ENCODE measurements around the gene KYNU. TPM values are rescaled to one million over a fixed set of nuclear protein-coding genes. Genes with fewer than 3 reads are reported as not detected.

KYNU gene
- total RNA-seq, result 1 to 10 TPM in 1 of 2 donors, under 1 TPM in 1; 0.34 to 1.1 TPM

DNA sequence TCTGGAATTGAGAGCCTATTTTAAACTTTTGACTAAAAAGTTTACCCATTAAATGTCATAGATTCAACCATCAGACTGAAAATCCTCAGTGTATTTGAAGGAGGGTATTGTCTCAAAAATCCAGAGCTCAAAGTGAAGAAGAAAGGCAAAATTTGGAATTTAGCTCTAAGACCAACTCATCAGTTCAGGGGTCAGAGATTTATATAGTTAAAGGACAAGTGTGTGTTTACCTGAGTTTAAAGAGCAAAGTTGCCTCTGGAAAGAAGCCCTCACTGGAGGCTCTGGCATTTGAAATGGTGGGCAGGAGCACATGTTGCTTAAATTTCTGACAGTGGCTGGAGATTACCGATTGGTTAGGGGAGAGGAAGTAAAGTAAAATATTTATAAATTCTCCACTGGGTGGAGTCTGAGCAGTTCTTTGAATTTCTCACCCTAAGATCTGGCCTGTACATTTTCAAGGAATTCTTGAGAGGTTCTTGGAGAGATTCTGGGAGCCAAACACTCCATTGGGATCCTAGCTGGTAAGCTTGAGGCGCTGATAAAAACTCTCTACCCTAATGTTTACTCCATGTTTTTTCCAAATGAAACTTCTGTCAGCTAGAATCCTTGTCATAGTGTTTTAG lies at the start of gene KYNU:
TSS of gene KYNU (plus strand) at position 449 of the 623 bp plus-strand sequence. CDS start 7,704 bp downstream, outside the sequence.
- no peak for TF ChIP-seq POLR2AphosphoS5 (IDR thresholded peaks at IDR 0.05)
- no peak for TF ChIP-seq POLR2A (IDR thresholded peaks at IDR 0.05)
- TF ChIP-seq, protein P1, sequence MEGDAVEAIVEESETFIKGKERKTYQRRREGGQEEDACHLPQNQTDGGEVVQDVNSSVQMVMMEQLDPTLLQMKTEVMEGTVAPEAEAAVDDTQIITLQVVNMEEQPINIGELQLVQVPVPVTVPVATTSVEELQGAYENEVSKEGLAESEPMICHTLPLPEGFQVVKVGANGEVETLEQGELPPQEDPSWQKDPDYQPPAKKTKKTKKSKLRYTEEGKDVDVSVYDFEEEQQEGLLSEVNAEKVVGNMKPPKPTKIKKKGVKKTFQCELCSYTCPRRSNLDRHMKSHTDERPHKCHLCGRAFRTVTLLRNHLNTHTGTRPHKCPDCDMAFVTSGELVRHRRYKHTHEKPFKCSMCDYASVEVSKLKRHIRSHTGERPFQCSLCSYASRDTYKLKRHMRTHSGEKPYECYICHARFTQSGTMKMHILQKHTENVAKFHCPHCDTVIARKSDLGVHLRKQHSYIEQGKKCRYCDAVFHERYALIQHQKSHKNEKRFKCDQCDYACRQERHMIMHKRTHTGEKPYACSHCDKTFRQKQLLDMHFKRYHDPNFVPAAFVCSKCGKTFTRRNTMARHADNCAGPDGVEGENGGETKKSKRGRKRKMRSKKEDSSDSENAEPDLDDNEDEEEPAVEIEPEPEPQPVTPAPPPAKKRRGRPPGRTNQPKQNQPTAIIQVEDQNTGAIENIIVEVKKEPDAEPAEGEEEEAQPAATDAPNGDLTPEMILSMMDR (IDR thresholded peaks at IDR 0.05), result no peak
- WGBS, result 77% methylated on average over 2 of the region's 2 CpGs
- Histone ChIP-seq H3K27ac (no peak within 1 kb of the TSS), H3K27me3 (replicated peaks; ENCODE audit: insufficient read depth) (no peaks in the 10 kb centered on the region), H3K4me1 (replicated peaks) (no peaks in the 10 kb centered on the region), H3K36me3 (no peaks in the 10 kb centered on the region), H3K4me3 (no peak within 1 kb of the TSS), H3K9me3 (no peaks in the 10 kb centered on the region)
- intact Hi-C loops (cut with DNase I), result no loop called here
- DNase-seq (ENCODE audit: low spot score), result no peak

DNA sequence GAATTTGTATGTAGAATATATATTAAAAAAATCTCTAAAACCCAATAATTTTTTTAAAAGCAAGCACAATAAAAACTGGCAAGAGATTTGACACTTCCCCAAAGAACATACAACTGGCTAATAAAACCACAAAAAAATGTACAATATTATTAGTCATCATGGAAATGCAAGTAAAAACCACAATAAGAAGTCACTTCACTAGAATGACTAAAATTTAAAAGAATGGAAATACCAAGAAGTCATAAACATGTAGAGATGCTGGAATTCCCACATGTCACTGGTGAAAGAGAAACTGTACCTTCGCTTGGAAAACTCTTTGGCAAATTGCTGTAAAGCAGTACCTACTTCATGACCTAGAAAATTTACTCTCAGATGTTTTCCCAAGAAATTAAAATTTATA lies 43.4 kb upstream of the KYNU start:
- no peak for TF ChIP-seq POLR2A (IDR thresholded peaks at IDR 0.05)
- no peak for TF ChIP-seq POLR2AphosphoS5 (IDR thresholded peaks at IDR 0.05)
- TF ChIP-seq, protein P1 (IDR thresholded peaks at IDR 0.05), result no peak
- Histone ChIP-seq H3K27ac (no peak overlapping the region), H3K27me3 (replicated peaks; ENCODE audit: insufficient read depth) (no peaks in the 10 kb centered on the region), H3K9me3 (no peaks in the 10 kb centered on the region), H3K4me3 (no peak overlapping the region), H3K36me3 (no peaks in the 10 kb centered on the region), H3K4me1 (replicated peaks) (no peaks in the 10 kb centered on the region)
- 70% methylated on average over 1 of the region's 1 CpG for WGBS
- intact Hi-C loops (cut with DNase I), result no loop called here
- no peak for DNase-seq (ENCODE audit: low spot score)

DNA sequence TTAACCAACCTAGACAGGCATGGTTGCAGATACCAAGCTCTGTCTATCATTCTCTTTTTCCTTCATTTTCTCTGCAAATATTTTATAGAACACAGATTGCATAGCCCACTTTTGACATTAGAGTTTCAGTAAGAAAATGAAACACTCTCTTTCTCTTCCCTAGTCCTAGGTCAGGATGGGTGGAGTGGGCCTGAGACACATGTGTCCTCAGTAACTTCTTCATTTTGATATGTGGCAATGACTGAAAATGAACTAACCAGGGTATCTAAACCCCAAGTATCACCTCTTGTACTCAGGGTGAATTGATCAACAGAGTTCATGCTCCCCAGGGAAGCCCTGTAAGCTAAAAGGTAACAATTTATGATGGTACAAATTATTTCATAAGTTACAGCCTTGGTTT lies 37.0 kb upstream of the KYNU start:
- intact Hi-C loops (cut with DNase I), result no loop called here
- H3K9me3 ChIP-seq, result no peaks in the 10 kb centered on the region
- H3K36me3 ChIP-seq, result no peaks in the 10 kb centered on the region
- H3K27ac ChIP-seq, result no peak overlapping the region
- H3K4me1 ChIP-seq (replicated peaks), result no peaks in the 10 kb centered on the region
- no peaks in the 10 kb centered on the region for H3K27me3 ChIP-seq (replicated peaks; ENCODE audit: insufficient read depth)
- TF ChIP-seq POLR2A (IDR thresholded peaks at IDR 0.05) (no peak), POLR2AphosphoS5 (IDR thresholded peaks at IDR 0.05) (no peak)
- TF ChIP-seq, protein P1 (IDR thresholded peaks at IDR 0.05), result no peak
- no peak for DNase-seq (ENCODE audit: low spot score)
- no peak overlapping the region for H3K4me3 ChIP-seq

DNA sequence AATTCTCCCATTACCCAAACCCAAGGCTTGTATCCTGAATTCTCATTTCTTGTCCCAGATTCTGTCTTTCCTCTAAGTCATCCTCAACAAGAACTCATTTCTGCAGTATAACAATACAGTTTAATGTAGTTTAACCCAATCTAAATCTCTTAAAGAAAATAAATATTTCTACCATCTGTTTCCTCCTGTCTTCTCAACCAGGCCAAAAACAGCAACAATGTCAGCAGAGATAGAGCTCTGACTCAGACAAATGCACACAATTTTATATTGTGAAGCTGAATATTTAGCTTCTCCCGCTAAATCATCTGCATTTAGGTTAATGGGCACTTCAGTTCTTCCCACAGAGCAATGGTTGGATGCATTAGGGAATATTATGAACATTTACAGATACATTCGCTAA lies 35.7 kb upstream of the KYNU start:
- no peaks in the 10 kb centered on the region for H3K36me3 ChIP-seq
- H3K27ac ChIP-seq, result no peak overlapping the region
- intact Hi-C loops (cut with DNase I), result no loop called here
- WGBS, result 96% methylated on average over 2 of the region's 2 CpGs
- no peak for DNase-seq (ENCODE audit: low spot score)
- no peak overlapping the region for H3K4me3 ChIP-seq
- H3K9me3 ChIP-seq, result no peaks in the 10 kb centered on the region
- TF ChIP-seq POLR2AphosphoS5 (IDR thresholded peaks at IDR 0.05) (no peak), POLR2A (IDR thresholded peaks at IDR 0.05) (no peak)
- no peaks in the 10 kb centered on the region for H3K4me1 ChIP-seq (replicated peaks)
- no peaks in the 10 kb centered on the region for H3K27me3 ChIP-seq (replicated peaks; ENCODE audit: insufficient read depth)

DNA sequence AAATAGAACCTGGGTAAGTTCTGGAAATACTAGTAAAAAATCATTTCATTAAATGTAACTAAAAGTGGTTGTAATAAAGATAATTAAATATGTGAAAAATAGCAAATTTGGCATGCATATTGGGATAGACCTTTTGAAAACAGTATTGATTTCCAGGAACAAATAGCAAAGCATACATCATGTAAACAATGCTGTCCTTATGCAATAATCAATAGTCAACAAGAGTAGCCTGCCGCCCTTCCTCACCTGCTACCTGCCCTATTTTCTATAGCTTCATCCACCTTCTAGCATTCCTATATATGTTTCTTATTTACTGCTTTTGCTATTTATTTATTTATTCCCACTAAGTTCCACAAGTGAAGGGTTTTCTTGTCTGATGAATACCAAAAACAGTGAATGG lies 35.1 kb upstream of the KYNU start:
- intact Hi-C loops (cut with DNase I), result no loop called here
- no peak for DNase-seq (ENCODE audit: low spot score)
- TF ChIP-seq POLR2AphosphoS5 (IDR thresholded peaks at IDR 0.05) (no peak), POLR2A (IDR thresholded peaks at IDR 0.05) (no peak)
- TF ChIP-seq, protein P1 (IDR thresholded peaks at IDR 0.05), result no peak
- Histone ChIP-seq H3K4me3 (no peak overlapping the region), H3K27ac (no peak overlapping the region), H3K27me3 (replicated peaks; ENCODE audit: insufficient read depth) (no peaks in the 10 kb centered on the region), H3K9me3 (no peaks in the 10 kb centered on the region), H3K36me3 (no peaks in the 10 kb centered on the region), H3K4me1 (replicated peaks) (no peaks in the 10 kb centered on the region)
- 98% methylated on average over 1 of the region's 1 CpG for WGBS
